ENCODE measurements around the gene PCDHGB2. TPM values are rescaled to one million over a fixed set of nuclear protein-coding genes. Genes with fewer than 3 reads are reported as not detected.
"Not testable (repeated sequence)": the region's sequence is repeated elsewhere in the genome, so short reads cannot be mapped to it uniquely, and the experiment has no call there.

Gene PCDHGB2
- total RNA-seq, 1 donor: 2.4 TPM

GRCh38 chr5:141349917-141350619 is 9.7 kb upstream of the PCDHGB2 start, which contains the start of gene PCDHGB1:
TSS of gene PCDHGB1 (plus strand) at chr5:141350099. CDS start at chr5:141350261, 162 bp downstream.
- peak in 1 of 3 donors; percentile 31 for DNase-seq (ENCODE audit: low read depth in 2 of 3, low spot score in 2 of 3)

DNA sequence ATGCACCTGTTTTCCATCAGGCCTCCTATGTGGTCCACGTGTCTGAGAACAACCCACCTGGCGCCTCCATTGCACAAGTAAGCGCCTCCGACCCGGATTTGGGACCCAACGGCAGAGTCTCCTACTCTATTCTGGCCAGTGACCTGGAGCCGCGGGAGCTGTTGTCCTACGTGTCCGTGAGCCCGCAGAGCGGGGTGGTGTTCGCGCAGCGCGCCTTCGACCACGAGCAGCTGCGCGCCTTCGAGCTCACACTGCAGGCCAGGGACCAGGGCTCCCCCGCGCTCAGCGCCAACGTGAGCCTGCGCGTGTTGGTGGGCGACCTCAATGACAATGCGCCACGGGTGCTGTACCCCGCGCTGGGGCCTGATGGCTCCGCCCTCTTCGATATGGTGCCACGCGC is 8.2 kb upstream of the PCDHGB2 start:
- DNase-seq (ENCODE audit: low read depth in 2 of 3, low spot score in 2 of 3): no peak

DNA sequence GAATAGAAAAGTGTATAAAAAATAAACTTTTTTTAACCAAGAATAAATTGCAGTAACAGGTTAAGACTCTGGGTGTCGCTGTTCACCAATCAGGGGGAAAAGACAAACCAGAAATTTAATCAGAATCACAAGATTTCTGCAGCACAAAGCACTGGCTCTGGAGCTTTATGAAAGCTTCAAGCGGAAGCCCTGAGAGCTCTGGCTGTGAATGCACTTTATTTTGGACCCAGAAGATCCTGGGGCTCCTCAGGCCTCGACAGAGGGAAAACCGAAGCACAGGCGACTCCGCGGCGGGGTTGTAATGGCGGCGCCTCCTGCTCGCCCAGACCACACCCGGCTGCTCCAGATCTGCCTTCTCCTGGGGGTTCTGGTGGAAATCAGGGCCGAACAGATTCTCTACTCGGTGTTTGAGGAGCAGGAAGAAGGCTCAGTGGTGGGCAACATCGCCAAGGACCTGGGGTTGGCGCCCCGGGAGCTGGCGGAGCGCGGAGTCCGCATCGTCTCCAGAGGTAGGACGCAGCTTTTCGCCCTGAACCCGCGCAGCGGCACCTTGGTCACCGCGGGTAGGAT is 4.8 kb upstream of the PCDHGB2 start, which contains the start of gene PCDHGA4:
PCDHGA4 (plus strand) TSS at position 122 of the 570 bp plus-strand sequence; CDS start at position 209, 87 bp downstream.
- DNase-seq (ENCODE audit: low read depth in 2 of 3, low spot score in 2 of 3): peak in 1 of 3 donors; percentile 9

- DNase-seq (ENCODE audit: low read depth in 2 of 3, low spot score in 2 of 3): no peak
Measured at GRCh38 chr5:141355641-141356040, 4.2 kb upstream of the PCDHGB2 start.

DNA sequence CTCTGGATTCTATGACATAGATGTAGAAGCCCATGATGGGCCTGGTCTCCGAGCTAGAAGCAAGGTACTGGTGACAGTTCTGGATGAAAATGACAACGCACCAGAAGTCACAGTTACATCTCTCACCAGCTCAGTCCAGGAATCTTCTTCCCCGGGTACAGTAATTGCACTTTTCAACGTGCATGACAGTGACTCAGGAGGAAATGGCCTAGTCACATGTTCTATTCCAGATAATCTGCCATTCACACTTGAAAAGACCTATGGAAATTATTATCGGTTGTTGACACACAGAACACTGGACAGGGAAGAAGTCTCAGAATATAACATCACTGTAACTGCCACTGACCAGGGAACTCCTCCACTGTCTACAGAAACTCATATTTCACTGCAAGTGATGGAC is 3.7 kb upstream of the PCDHGB2 start:
- DNase-seq (ENCODE audit: low read depth in 2 of 3, low spot score in 2 of 3): no peak

GRCh38 chr5:141356950-141357349 is 2.8 kb upstream of the PCDHGB2 start:
- no peak for DNase-seq (ENCODE audit: low read depth in 2 of 3, low spot score in 2 of 3)

DNA sequence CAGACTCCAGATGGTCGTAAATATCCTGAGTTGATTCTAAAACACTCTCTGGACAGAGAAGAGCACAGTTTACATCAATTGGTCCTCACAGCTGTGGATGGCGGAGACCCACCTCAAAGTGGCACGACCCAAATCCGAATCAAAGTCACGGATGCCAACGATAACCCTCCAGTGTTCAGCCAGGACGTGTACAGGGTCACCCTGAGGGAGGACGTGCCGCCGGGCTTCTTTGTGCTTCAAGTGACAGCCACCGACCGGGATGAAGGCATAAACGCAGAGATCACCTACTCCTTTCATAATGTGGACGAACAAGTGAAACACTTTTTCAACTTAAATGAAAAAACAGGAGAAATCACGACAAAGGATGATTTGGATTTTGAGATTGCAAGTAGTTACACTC is 891 bp downstream of the PCDHGB2 start:
- no peak for DNase-seq (ENCODE audit: low read depth in 2 of 3, low spot score in 2 of 3)

GRCh38 chr5:141362719-141363118 is 2.9 kb downstream of the PCDHGB2 start:
- DNase-seq (ENCODE audit: low read depth in 2 of 3, low spot score in 2 of 3): no peak

DNA sequence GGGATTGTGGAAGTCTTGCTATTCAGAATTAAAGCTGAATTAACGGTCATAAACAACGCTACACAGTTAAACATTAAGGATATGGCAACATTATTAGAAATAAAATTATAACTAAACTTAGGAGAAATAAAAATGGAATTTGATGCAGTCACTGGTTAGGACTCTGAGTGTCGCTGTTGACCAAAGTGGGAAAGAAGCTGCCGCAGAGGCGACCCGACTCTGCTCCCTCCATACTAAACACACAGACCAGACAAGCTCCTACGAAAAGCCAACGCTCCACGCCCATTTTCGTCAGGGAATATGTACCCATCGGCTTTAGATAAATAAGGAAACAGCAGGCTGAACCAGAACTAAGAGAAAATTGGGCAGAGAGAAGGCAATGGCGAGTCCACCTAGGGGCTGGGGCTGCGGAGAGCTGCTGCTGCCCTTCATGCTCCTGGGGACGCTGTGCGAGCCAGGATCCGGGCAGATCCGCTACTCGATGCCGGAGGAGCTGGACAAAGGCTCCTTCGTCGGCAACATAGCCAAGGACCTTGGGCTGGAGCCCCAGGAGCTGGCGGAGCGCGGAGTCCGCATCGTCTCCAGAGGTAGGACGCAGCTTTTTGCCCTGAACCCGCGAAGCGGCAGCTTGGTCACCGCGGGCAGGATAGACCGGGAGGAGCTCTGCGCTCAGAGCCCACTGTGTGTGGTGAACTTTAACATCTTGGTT is 4.3 kb downstream of the PCDHGB2 start, which contains the start of gene PCDHGA5:
PCDHGA5 (plus strand) TSS at position 211 of the 709 bp plus-strand sequence; CDS start at position 380, 169 bp downstream.
- no peak for DNase-seq (ENCODE audit: low read depth in 2 of 3, low spot score in 2 of 3)

DNA sequence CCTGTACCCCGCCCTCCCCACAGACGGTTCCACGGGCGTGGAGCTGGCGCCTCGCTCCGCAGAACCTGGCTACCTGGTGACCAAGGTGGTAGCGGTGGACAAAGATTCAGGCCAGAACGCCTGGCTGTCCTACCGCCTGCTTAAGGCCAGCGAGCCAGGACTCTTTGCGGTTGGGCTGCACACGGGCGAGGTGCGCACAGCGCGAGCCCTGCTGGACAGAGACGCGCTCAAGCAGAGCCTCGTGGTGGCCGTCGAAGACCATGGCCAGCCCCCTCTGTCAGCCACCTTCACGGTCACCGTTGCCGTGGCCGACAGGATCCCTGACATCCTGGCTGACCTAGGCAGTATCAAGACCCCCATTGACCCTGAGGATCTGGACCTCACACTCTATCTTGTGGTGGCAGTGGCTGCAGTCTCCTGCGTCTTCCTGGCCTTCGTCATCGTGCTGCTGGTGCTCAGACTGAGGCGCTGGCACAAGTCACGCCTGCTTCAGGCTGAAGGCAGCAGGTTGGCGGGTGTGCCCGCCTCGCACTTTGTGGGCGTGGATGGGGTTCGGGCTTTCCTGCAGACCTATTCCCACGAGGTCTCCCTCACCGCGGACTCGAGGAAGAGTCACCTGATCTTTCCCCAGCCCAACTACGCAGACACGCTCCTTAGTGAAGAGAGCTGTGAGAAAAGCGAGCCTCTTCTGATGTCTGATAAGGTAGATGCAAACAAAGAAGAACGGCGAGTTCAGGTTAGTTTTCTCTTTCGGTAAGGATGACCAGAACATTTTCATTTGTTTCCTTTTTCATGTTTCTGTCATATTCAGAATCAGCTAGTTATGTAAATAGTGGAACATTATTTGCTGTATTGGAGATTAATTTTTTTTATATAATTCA is 6.5 kb downstream of the PCDHGB2 start:
- no peak for DNase-seq (ENCODE audit: low read depth in 2 of 3, low spot score in 2 of 3)

- DNase-seq (ENCODE audit: low read depth in 2 of 3, low spot score in 2 of 3): peak in 2 of 3 donors; percentile 55 to 69
Measured at GRCh38 chr5:141369994-141370848, 10.4 kb downstream of the PCDHGB2 start, which contains the start of gene PCDHGB3. TSS of gene PCDHGB3 (plus strand) at chr5:141370242. CDS start at chr5:141370395, 153 bp downstream.

- no peak for DNase-seq (ENCODE audit: low read depth in 2 of 3, low spot score in 2 of 3)
Measured at GRCh38 chr5:141371572-141372475, 12.0 kb downstream of the PCDHGB2 start.

- DNase-seq (ENCODE audit: low read depth in 2 of 3, low spot score in 2 of 3): no peak
Measured at GRCh38 chr5:141373673-141374317, 14.0 kb downstream of the PCDHGB2 start, which contains the start of gene PCDHGA6. TSS of gene PCDHGA6 (plus strand) at chr5:141373891. CDS start at chr5:141374084, 193 bp downstream.

DNA sequence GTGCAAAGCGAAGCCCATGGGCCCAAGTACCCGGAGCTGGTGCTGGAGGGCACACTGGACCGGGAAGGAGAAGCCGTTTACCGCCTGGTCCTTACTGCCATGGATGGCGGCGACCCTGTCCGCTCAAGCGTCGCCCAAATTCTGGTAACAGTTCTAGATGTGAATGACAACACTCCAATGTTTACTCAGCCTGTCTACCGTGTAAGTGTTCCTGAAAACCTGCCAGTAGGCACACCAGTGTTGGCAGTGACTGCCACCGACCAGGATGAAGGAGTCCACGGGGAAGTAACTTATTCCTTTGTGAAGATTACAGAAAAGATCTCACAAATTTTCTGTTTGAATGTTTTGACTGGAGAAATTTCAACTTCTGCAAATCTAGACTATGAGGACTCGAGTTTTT is 14.8 kb downstream of the PCDHGB2 start:
- DNase-seq (ENCODE audit: low read depth in 2 of 3, low spot score in 2 of 3): no peak

GRCh38 chr5:141375444-141376155 is 15.8 kb downstream of the PCDHGB2 start:
- DNase-seq (ENCODE audit: low read depth in 2 of 3, low spot score in 2 of 3): not testable (repeated sequence)

DNA sequence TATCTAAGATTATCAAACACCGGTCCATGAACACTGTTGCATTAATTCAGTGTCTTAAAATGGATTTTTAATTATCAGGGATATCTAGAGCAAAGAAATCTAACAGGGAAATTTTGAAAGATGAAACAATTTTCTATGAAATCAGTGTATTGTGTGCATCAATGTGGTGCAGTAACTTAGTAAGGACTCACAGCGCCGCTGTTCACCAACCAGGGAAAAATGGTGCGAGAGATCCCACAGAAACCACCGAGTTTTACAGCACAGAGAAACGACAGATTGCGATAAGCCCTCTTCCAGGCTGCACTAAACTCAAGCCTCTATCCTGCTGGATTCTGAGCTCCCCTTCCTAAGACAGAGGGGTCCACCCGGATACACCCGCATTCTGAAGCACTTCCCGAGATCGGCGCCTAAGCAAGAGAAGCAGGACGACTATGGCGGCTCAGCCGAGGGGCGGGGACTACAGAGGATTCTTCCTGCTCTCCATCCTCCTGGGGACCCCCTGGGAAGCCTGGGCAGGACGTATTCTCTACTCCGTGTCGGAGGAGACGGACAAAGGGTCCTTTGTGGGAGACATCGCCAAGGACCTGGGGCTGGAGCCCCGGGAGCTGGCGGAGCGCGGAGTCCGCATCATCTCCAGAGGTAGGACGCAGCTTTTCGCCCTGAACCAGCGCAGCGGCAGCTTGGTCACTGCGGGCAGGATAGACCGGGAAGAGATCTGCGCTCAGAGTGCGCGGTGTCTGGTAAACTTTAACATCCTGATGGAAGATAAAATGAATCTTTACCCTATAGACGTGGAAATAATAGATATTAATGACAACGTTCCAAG is 22.9 kb downstream of the PCDHGB2 start, which contains the start of gene PCDHGA7:
PCDHGA7 (plus strand) TSS at position 274 of the 826 bp plus-strand sequence; CDS start at position 432, 158 bp downstream.
- peak in 1 of 3 donors; percentile 11 for DNase-seq (ENCODE audit: low read depth in 2 of 3, low spot score in 2 of 3)

All from hematopoietic multipotent progenitor cell (in vitro differentiated cells).